ENCODE data around the gene SLC17A9. TPM values are rescaled to one million over a fixed set of nuclear protein-coding genes. Genes with fewer than 3 reads are reported as not detected.
A peak's percentile ranks its signal among the peaks of the same experiment; 100 is the strongest.

Gene SLC17A9
- polyA plus RNA-seq, 6 donors from 2014 or later: 3.1 to 10.0 (median 5.1) TPM

GRCh38 chr20:62967149-62967501, 14.6 kb downstream of the SLC17A9 start:
- peaks cover 10 to 12% (median 11%) of the 10 kb centered on the region in 3 donors for H3K27me3 Mint-ChIP-seq
- H3K9me3 Mint-ChIP-seq: no peaks in the 10 kb centered on the region
- H3K4me1 Mint-ChIP-seq: peaks cover 9 to 10% (median 10%) of the 10 kb centered on the region in 3 donors
- H3K4me3 Mint-ChIP-seq: no peak overlapping the region
- no peaks in the 10 kb centered on the region for H3K36me3 Mint-ChIP-seq
- DNase-seq (no peak), ATAC-seq (ENCODE audit: low read depth in 2 of 2) (no peak)
- H3K27ac Mint-ChIP-seq: no peak overlapping the region

- H3K27me3 Mint-ChIP-seq: peaks cover 15 to 19% (median 18%) of the 10 kb centered on the region in 3 donors
- no peak for DNase-seq
These were observed 15.3 kb downstream of the SLC17A9 start for GRCh38 chr20:62967628-62968351.

GRCh38 chr20:62968378-62969178, 16.1 kb downstream of the SLC17A9 start:
- H3K36me3 Mint-ChIP-seq: no peaks in the 10 kb centered on the region
- H3K27me3 Mint-ChIP-seq: peaks cover 15 to 26% (median 24%) of the 10 kb centered on the region in 3 donors
- no peak for DNase-seq
- peaks cover 16 to 24% (median 18%) of the 10 kb centered on the region in 3 donors for H3K4me1 Mint-ChIP-seq
- H3K4me3 Mint-ChIP-seq: no peak overlapping the region
- no peak overlapping the region for H3K27ac Mint-ChIP-seq
- ATAC-seq (ENCODE audit: low read depth in 2 of 2): no peak
- no peaks in the 10 kb centered on the region for H3K9me3 Mint-ChIP-seq

More at GRCh38 chr20:62967628-62968351, 15.3 kb downstream of the SLC17A9 start:
- no peaks in the 10 kb centered on the region for H3K36me3 Mint-ChIP-seq
- no peaks in the 10 kb centered on the region for H3K9me3 Mint-ChIP-seq
- H3K27ac Mint-ChIP-seq: peak overlapping the region in 1 of 6 donors; percentile 56
- peaks cover 14 to 16% (median 14%) of the 10 kb centered on the region in 3 donors for H3K4me1 Mint-ChIP-seq
- no peak for ATAC-seq (ENCODE audit: low read depth in 2 of 2)
- H3K4me3 Mint-ChIP-seq: no peak overlapping the region

GRCh38 chr20:62969179-62969760, 16.8 kb downstream of the SLC17A9 start:
- H3K4me3 Mint-ChIP-seq: no peak overlapping the region
- peaks cover 18 to 31% (median 19%) of the 10 kb centered on the region in 3 donors for H3K4me1 Mint-ChIP-seq
- H3K27ac Mint-ChIP-seq: peak overlapping the region in 3 of 6 donors; percentile 27 to 89 (median 72)
- H3K27me3 Mint-ChIP-seq: peaks cover 17 to 33% (median 31%) of the 10 kb centered on the region in 3 donors
- DNase-seq (no peak), ATAC-seq (ENCODE audit: low read depth in 2 of 2) (no peak)
- H3K9me3 Mint-ChIP-seq: no peaks in the 10 kb centered on the region
- no peaks in the 10 kb centered on the region for H3K36me3 Mint-ChIP-seq

- Mint-ChIP-seq H3K9me3 (no peaks in the 10 kb centered on the region), H3K4me1 (peaks cover 18 to 31% (median 19%) of the 10 kb centered on the region in 3 donors), H3K36me3 (no peaks in the 10 kb centered on the region), H3K27ac (no peak overlapping the region), H3K4me3 (no peak overlapping the region), H3K27me3 (peaks cover 20 to 39% (median 38%) of the 10 kb centered on the region in 3 donors)
- DNase-seq (no peak), ATAC-seq (ENCODE audit: low read depth in 2 of 2) (no peak)
These were observed 17.4 kb downstream of the SLC17A9 start for GRCh38 chr20:62969939-62970306.

GRCh38 chr20:62970307-62971210, 18.1 kb downstream of the SLC17A9 start:
- Mint-ChIP-seq H3K27ac (no peak overlapping the region), H3K27me3 (peaks cover 20 to 41% (median 38%) of the 10 kb centered on the region in 3 donors), H3K9me3 (no peaks in the 10 kb centered on the region), H3K4me3 (peak overlapping the region in 1 of 8 donors; percentile 40), H3K4me1 (peaks cover 18 to 31% (median 19%) of the 10 kb centered on the region in 3 donors), H3K36me3 (no peaks in the 10 kb centered on the region)
- ATAC-seq (ENCODE audit: low read depth in 2 of 2): no peak
- no peak for DNase-seq

- peak overlapping the region in 6 of 8 donors; percentile 20 to 82 (median 76) for H3K4me3 Mint-ChIP-seq
- H3K27ac Mint-ChIP-seq: peak overlapping the region in 4 of 6 donors; percentile 2 to 94 (median 89)
- H3K4me1 Mint-ChIP-seq: peaks cover 19 to 31% (median 22%) of the 10 kb centered on the region in 3 donors
- DNase-seq (no peak), ATAC-seq (ENCODE audit: low read depth in 2 of 2) (no peak)
- no peaks in the 10 kb centered on the region for H3K36me3 Mint-ChIP-seq
- H3K27me3 Mint-ChIP-seq: peaks cover 20 to 50% (median 44%) of the 10 kb centered on the region in 3 donors
- no peaks in the 10 kb centered on the region for H3K9me3 Mint-ChIP-seq
These were observed 18.9 kb downstream of the SLC17A9 start for GRCh38 chr20:62971211-62971949.

- DNase-seq (peak; percentile 79), ATAC-seq (ENCODE audit: low read depth in 2 of 2) (peak; percentile 96)
- Mint-ChIP-seq H3K36me3 (no peaks in the 10 kb centered on the region), H3K4me1 (peaks cover 19 to 31% (median 28%) of the 10 kb centered on the region in 3 donors), H3K9me3 (no peaks in the 10 kb centered on the region), H3K4me3 (peak overlapping the region; percentile 78 to 95 (median 86)), H3K27me3 (peaks cover 20 to 54% (median 45%) of the 10 kb centered on the region in 3 donors), H3K27ac (peak overlapping the region in 4 of 6 donors; percentile 2 to 94 (median 89))
These were observed 19.7 kb downstream of the SLC17A9 start for GRCh38 chr20:62971950-62972844.

- Mint-ChIP-seq H3K27me3 (peaks cover 28 to 61% (median 45%) of the 10 kb centered on the region in 3 donors), H3K9me3 (no peaks in the 10 kb centered on the region), H3K4me1 (peaks cover 26 to 39% (median 37%) of the 10 kb centered on the region in 3 donors), H3K4me3 (peak overlapping the region in 6 of 8 donors; percentile 29 to 95 (median 84)), H3K27ac (peak overlapping the region in 2 of 6 donors; percentile 2 to 73), H3K36me3 (no peaks in the 10 kb centered on the region)
- ATAC-seq (ENCODE audit: low read depth in 2 of 2) (no peak), DNase-seq (no peak)
These were observed 20.6 kb downstream of the SLC17A9 start for GRCh38 chr20:62972845-62973745.

- peaks cover 31 to 57% (median 52%) of the 10 kb centered on the region in 3 donors for H3K4me1 Mint-ChIP-seq
- no peaks in the 10 kb centered on the region for H3K36me3 Mint-ChIP-seq
- DNase-seq (no peak), ATAC-seq (ENCODE audit: low read depth in 2 of 2) (no peak)
- peaks cover 41 to 82% (median 53%) of the 10 kb centered on the region in 3 donors for H3K27me3 Mint-ChIP-seq
- H3K4me3 Mint-ChIP-seq: no peak overlapping the region
- H3K27ac Mint-ChIP-seq: peak overlapping the region in 2 of 6 donors; percentile 47 to 54
- H3K9me3 Mint-ChIP-seq: no peaks in the 10 kb centered on the region
These were observed 22.8 kb downstream of the SLC17A9 start for GRCh38 chr20:62975251-62975760.
